Nucleus accumbens (tissue), 56 donors: ENCODE measurements around the gene FAM83F.

Experiments
- DNase-seq, 56 donors: peaks; one replicate each; lab custom pipeline; 2025; lab: John Stamatoyannopoulos, UW

The FAM83F gene

GRCh38 chr22:39962071-39962470 is 32.7 kb upstream of the FAM83F start:
- no peak for DNase-seq

GRCh38 chr22:39965748-39966147 is 29.0 kb upstream of the FAM83F start:
- DNase-seq, result no peak

- DNase-seq, result no peak
Measured at GRCh38 chr22:39966470-39966869, 28.3 kb upstream of the FAM83F start.

- DNase-seq, result no peak
Measured at GRCh38 chr22:39967103-39967829, 27.5 kb upstream of the FAM83F start.

GRCh38 chr22:39967996-39968972 is 26.5 kb upstream of the FAM83F start:
- DNase-seq, result peak in 8 of 56 donors; percentile 3 to 32 (median 9)

- DNase-seq, result no peak
Measured at GRCh38 chr22:39970742-39971141, 24.0 kb upstream of the FAM83F start.

GRCh38 chr22:39972641-39973040 is 22.1 kb upstream of the FAM83F start:
- DNase-seq, result no peak

GRCh38 chr22:39973656-39974055 is 21.1 kb upstream of the FAM83F start:
- no peak for DNase-seq

- no peak for DNase-seq
Measured at GRCh38 chr22:39974065-39974464, 20.7 kb upstream of the FAM83F start.

- no peak for DNase-seq
Measured at GRCh38 chr22:39979048-39979447, 15.7 kb upstream of the FAM83F start.

GRCh38 chr22:39979458-39979857 is 15.3 kb upstream of the FAM83F start:
- no peak for DNase-seq

GRCh38 chr22:39980596-39980995 is 14.2 kb upstream of the FAM83F start:
- DNase-seq, result peak in 9 of 56 donors; percentile 4 to 31 (median 16)

- DNase-seq, result no peak
Measured at GRCh38 chr22:39983346-39983745, 11.4 kb upstream of the FAM83F start.

GRCh38 chr22:39984006-39984405 is 10.7 kb upstream of the FAM83F start:
- no peak for DNase-seq

- no peak for DNase-seq
Measured at GRCh38 chr22:39984746-39985145, 10.0 kb upstream of the FAM83F start.

GRCh38 chr22:39985383-39986035 is 9.2 kb upstream of the FAM83F start:
- peak in 34 of 56 donors; percentile 7 to 80 (median 43) for DNase-seq

- no peak for DNase-seq
Measured at GRCh38 chr22:39988386-39989114, 6.2 kb upstream of the FAM83F start.

GRCh38 chr22:39989633-39990032 is 5.1 kb upstream of the FAM83F start:
- peak in 4 of 56 donors; percentile 7 to 39 (median 22) for DNase-seq

GRCh38 chr22:39990686-39991085 is 4.1 kb upstream of the FAM83F start:
- DNase-seq, result no peak

GRCh38 chr22:39991159-39991860 is 3.4 kb upstream of the FAM83F start:
- no peak for DNase-seq
